ENCODE measurements around the gene LRRFIP1. TPM values are rescaled to one million over a fixed set of nuclear protein-coding genes. Genes with fewer than 3 reads are reported as not detected.
A peak's percentile ranks its signal among the peaks of the same experiment; 100 is the strongest.
"Not testable (repeated sequence)": the region's sequence is repeated elsewhere in the genome, so short reads cannot be mapped to it uniquely, and the experiment has no call there.

Gene LRRFIP1
- polyA plus RNA-seq, 1 donor (not counting 4 experiments of a cell fraction or from before 2014, with no cell fraction given) = 115 TPM

GRCh38 chr2:237604960-237605359, 22.4 kb upstream of the LRRFIP1 start:
- no peaks in the 10 kb centered on the region for H3K9me3 ChIP-seq (ENCODE audit: control insufficient read depth, low read depth, low read length)
- H3K9me1 ChIP-seq (ENCODE audit: control insufficient read depth, extremely low read depth, insufficient read depth, low read length) = no peaks in the 10 kb centered on the region
- no peak overlapping the region for H3K9ac ChIP-seq (ENCODE audit: control insufficient read depth, extremely low read depth, insufficient read depth, low read length)
- no peaks in the 10 kb centered on the region for H3K36me3 ChIP-seq (ENCODE audit: control insufficient read depth in 2 of 2, extremely low read depth in 1 of 2, insufficient read depth in 2 of 2, low read length in 2 of 2)
- no peak overlapping the region for H3K27ac ChIP-seq (ENCODE audit: control insufficient read depth, insufficient read depth, low read length)
- FAIRE-seq (no peak), DNase-seq (ENCODE audit: low read depth, low spot score) (no peak)
- no peaks in the 10 kb centered on the region for H4K20me1 ChIP-seq (ENCODE audit: control insufficient read depth, extremely low read depth, insufficient read depth, low read length)
- H3K4me2 ChIP-seq (ENCODE audit: control insufficient read depth, extremely low read depth, insufficient read depth, low read depth, low read length) = no peak overlapping the region
- H3K27me3 ChIP-seq (ENCODE audit: control insufficient read depth, extremely low read depth, insufficient read depth, low read length) = peaks cover 5% of the 10 kb centered on the region
- dilution Hi-C loops (cut with MboI; ENCODE audit: extremely low pct_ligation_motif_present, low sequenced_read_pairs) = no loop called here
- peaks cover 8% of the 10 kb centered on the region for H3K4me1 ChIP-seq (ENCODE audit: control insufficient read depth, extremely low read depth, insufficient read depth, low read length)
- H3K79me2 ChIP-seq (ENCODE audit: control insufficient read depth, insufficient read depth, low read length) = no peaks in the 10 kb centered on the region
- no peak overlapping the region for H3K4me3 ChIP-seq (ENCODE audit: control insufficient read depth in 2 of 3, extremely low read depth in 1 of 3, insufficient read depth in 2 of 3, low read depth in 1 of 3, low read length in 3 of 3)
- H2AFZ ChIP-seq (ENCODE audit: control insufficient read depth, low read length) = no peak overlapping the region
- no peak for TF ChIP-seq EZH2 (IDR thresholded peaks at IDR 0.05; ENCODE audit: low read length)
- TF ChIP-seq, protein P1, sequence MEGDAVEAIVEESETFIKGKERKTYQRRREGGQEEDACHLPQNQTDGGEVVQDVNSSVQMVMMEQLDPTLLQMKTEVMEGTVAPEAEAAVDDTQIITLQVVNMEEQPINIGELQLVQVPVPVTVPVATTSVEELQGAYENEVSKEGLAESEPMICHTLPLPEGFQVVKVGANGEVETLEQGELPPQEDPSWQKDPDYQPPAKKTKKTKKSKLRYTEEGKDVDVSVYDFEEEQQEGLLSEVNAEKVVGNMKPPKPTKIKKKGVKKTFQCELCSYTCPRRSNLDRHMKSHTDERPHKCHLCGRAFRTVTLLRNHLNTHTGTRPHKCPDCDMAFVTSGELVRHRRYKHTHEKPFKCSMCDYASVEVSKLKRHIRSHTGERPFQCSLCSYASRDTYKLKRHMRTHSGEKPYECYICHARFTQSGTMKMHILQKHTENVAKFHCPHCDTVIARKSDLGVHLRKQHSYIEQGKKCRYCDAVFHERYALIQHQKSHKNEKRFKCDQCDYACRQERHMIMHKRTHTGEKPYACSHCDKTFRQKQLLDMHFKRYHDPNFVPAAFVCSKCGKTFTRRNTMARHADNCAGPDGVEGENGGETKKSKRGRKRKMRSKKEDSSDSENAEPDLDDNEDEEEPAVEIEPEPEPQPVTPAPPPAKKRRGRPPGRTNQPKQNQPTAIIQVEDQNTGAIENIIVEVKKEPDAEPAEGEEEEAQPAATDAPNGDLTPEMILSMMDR (optimal IDR thresholded peaks at IDR 0.05 in 1 of 3, IDR thresholded peaks at IDR 0.05 in 1 of 3, conservative IDR thresholded peaks at IDR 0.05 in 1 of 3; ENCODE audit: extremely low read depth in 1 of 3, insufficient read depth in 2 of 3, low read length in 3 of 3) = peak in 1 of 3 experiments; percentile 20

- H3K4me1 ChIP-seq (ENCODE audit: control insufficient read depth, extremely low read depth, insufficient read depth, low read length); dilution Hi-C loops (cut with MboI; ENCODE audit: extremely low pct_ligation_motif_present, low sequenced_read_pairs); DNase-seq (ENCODE audit: low read depth, low spot score); H2AFZ ChIP-seq (ENCODE audit: control insufficient read depth, low read length); H3K9me1 ChIP-seq (ENCODE audit: control insufficient read depth, extremely low read depth, insufficient read depth, low read length); H3K36me3 ChIP-seq (ENCODE audit: control insufficient read depth in 2 of 2, extremely low read depth in 1 of 2, insufficient read depth in 2 of 2, low read length in 2 of 2); FAIRE-seq; H3K27ac ChIP-seq (ENCODE audit: control insufficient read depth, insufficient read depth, low read length); H3K4me2 ChIP-seq (ENCODE audit: control insufficient read depth, extremely low read depth, insufficient read depth, low read depth, low read length); H3K9me3 ChIP-seq (ENCODE audit: control insufficient read depth, low read depth, low read length); H3K79me2 ChIP-seq (ENCODE audit: control insufficient read depth, insufficient read depth, low read length); H3K9ac ChIP-seq (ENCODE audit: control insufficient read depth, extremely low read depth, insufficient read depth, low read length); H4K20me1 ChIP-seq (ENCODE audit: control insufficient read depth, extremely low read depth, insufficient read depth, low read length); H3K4me3 ChIP-seq (ENCODE audit: control insufficient read depth in 2 of 3, extremely low read depth in 1 of 3, insufficient read depth in 2 of 3, low read depth in 1 of 3, low read length in 3 of 3); H3K27me3 ChIP-seq (ENCODE audit: control insufficient read depth, extremely low read depth, insufficient read depth, low read length): not testable (repeated sequence)
Observed at GRCh38 chr2:237606522-237606921, 20.9 kb upstream of the LRRFIP1 start.
